Measurements from ENCODE around the gene ZFAND3. TPM values are rescaled to one million over a fixed set of nuclear protein-coding genes. Genes with fewer than 3 reads are reported as not detected.

ZFAND3 gene
- total and polyA plus RNA-seq, 2 of the 4 experiments (the other 2 are of a cell fraction), result 10.9 to 26.7 TPM

DNA sequence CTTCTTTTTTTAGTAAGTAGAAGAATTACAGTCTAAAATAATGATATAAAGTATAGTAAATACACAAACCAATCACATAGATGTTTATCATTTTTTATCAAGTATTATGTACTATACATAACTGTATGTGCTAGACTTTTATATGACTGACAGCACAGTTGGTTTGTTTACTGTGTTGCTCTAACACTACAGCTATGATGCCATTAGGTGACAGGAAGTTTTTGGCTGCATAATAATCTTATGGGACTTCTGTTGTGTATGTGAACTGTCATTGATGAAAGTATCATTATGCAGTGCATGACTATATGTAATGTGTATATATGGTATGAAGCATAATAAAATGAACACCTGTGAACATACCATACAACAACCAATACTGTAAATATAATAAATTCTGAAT lies 104.0 kb downstream of the ZFAND3 start:
- H3K4me1 ChIP-seq (ENCODE audit: control insufficient read depth, insufficient read depth, low read length), result peaks cover 6% of the 10 kb centered on the region; the same call in 1 of the 2 replicates
- H3K4ac ChIP-seq (ENCODE audit: low read depth, low read length), result no peak overlapping the region
- no peak overlapping the region for H2AK5ac ChIP-seq (ENCODE audit: low read depth, low read length)
- no peak overlapping the region for H2AK9ac ChIP-seq (replicated peaks; ENCODE audit: low read depth, low read length, poor library complexity)
- in situ Hi-C loops (cut with MboI; ENCODE audit: low sequenced_read_pairs) (no loop called here), intact Hi-C loops (cut with micrococcal nuclease) (no loop called here), dilution Hi-C loops (cut with HindIII; ENCODE audit: low sequenced_read_pairs, unreplicated experiment) (no loop called here)
- no peak overlapping the region for H2BK15ac ChIP-seq (ENCODE audit: low read depth, low read length)
- no peak overlapping the region for H3K14ac ChIP-seq (replicated peaks; ENCODE audit: low read depth, low read length)
- ChIA-PET CTCF (no interaction called here), POLR2A (ENCODE audit: unreplicated experiment) (interaction anchor here (0.6 kb wide), 1 partner anchor 486 kb away, joined by 11 read pairs; no protein-coding TSS in a partner anchor)
- BruUV-seq (replicated peaks), result no TSS peak
- no peak overlapping the region for H4K8ac ChIP-seq (ENCODE audit: low read depth in 2 of 2, low read length in 2 of 2)
- H2BK20ac ChIP-seq (ENCODE audit: low read depth, low read length), result no peak overlapping the region
- no peak overlapping the region for H2BK120ac ChIP-seq (ENCODE audit: low read depth, low read length)
- H2BK5ac ChIP-seq (ENCODE audit: low read depth, low read length, poor library complexity, severe bottlenecking), result no peak overlapping the region
- H3K18ac ChIP-seq (ENCODE audit: low read depth, low read length), result no peak overlapping the region
- H3K27ac ChIP-seq (ENCODE audit: insufficient read depth, low read length), result no peak overlapping the region
- no peak overlapping the region for H3K23ac ChIP-seq (ENCODE audit: low read depth, low read length)
- no peak overlapping the region for H2AFZ ChIP-seq (replicated peaks; ENCODE audit: low read length, poor library complexity)
- H3K56ac ChIP-seq (ENCODE audit: extremely low read depth, insufficient read depth, low read length), result no peak overlapping the region
- TF ChIP-seq BHLHE40 (IDR thresholded peaks at IDR 0.05; ENCODE audit: low read depth, low read length) (no peak), CHD1 (IDR thresholded peaks at IDR 0.05; ENCODE audit: low read depth, low read length) (no peak), RCOR1 (IDR thresholded peaks at IDR 0.05; ENCODE audit: insufficient replicate concordance, low read length) (no peak), CEBPB (IDR thresholded peaks at IDR 0.05; ENCODE audit: low read depth, low read length) (no peak), SMC3 (IDR thresholded peaks at IDR 0.05; ENCODE audit: low read depth, low read length) (no peak), POLR2A (IDR thresholded peaks at IDR 0.05; ENCODE audit: low read depth, low read length) (no peak)
- TF ChIP-seq, protein P1, sequence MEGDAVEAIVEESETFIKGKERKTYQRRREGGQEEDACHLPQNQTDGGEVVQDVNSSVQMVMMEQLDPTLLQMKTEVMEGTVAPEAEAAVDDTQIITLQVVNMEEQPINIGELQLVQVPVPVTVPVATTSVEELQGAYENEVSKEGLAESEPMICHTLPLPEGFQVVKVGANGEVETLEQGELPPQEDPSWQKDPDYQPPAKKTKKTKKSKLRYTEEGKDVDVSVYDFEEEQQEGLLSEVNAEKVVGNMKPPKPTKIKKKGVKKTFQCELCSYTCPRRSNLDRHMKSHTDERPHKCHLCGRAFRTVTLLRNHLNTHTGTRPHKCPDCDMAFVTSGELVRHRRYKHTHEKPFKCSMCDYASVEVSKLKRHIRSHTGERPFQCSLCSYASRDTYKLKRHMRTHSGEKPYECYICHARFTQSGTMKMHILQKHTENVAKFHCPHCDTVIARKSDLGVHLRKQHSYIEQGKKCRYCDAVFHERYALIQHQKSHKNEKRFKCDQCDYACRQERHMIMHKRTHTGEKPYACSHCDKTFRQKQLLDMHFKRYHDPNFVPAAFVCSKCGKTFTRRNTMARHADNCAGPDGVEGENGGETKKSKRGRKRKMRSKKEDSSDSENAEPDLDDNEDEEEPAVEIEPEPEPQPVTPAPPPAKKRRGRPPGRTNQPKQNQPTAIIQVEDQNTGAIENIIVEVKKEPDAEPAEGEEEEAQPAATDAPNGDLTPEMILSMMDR (conservative IDR thresholded peaks at IDR 0.05; ENCODE audit: low read depth, low read length), result no peak
- TF ChIP-seq, protein P2, sequence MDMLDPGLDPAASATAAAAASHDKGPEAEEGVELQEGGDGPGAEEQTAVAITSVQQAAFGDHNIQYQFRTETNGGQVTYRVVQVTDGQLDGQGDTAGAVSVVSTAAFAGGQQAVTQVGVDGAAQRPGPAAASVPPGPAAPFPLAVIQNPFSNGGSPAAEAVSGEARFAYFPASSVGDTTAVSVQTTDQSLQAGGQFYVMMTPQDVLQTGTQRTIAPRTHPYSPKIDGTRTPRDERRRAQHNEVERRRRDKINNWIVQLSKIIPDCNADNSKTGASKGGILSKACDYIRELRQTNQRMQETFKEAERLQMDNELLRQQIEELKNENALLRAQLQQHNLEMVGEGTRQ (IDR thresholded peaks at IDR 0.05; ENCODE audit: low read depth, low read length), result no peak
- H3K4me2 ChIP-seq (ENCODE audit: low read depth, low read length), result no peak overlapping the region
- peaks cover 86% of the 10 kb centered on the region for H4K20me1 ChIP-seq (ENCODE audit: insufficient read depth, low read length)
- no peak overlapping the region for H4K91ac ChIP-seq (ENCODE audit: insufficient read depth, low read depth, low read length)
- no peaks in the 10 kb centered on the region for H3K27me3 ChIP-seq (ENCODE audit: control insufficient read depth, insufficient read depth, low read length)
- H3K9me1 ChIP-seq (ENCODE audit: insufficient read depth, low read length), result peaks cover 19% of the 10 kb centered on the region
- no peak overlapping the region for H4K5ac ChIP-seq (ENCODE audit: low read depth, low read length)
- H3K36me3 ChIP-seq (ENCODE audit: control insufficient read depth, insufficient read depth, low read length), result no peaks in the 10 kb centered on the region
- DNase-seq (no peak), ATAC-seq (ENCODE audit: low read depth) (no peak)
- peaks cover 42 to 79% of the 10 kb centered on the region in 2 experiments for H3K79me1 ChIP-seq (ENCODE audit: low read depth in 1 of 2, low read length in 2 of 2)
- no peaks in the 10 kb centered on the region for H3K9me3 ChIP-seq (ENCODE audit: control insufficient read depth, insufficient read depth, low read length)
- H3K9ac ChIP-seq (ENCODE audit: low read depth, low read length), result no peak overlapping the region
- H3K4me3 ChIP-seq (ENCODE audit: insufficient read depth, low read depth, low read length), result no peak overlapping the region

All from IMR-90 (cell line).